ENCODE measurements around the gene HSP90AA1.
A peak's percentile ranks its signal among the peaks of the same experiment; 100 is the strongest.
"Not testable (repeated sequence)": the region's sequence is repeated elsewhere in the genome, so short reads cannot be mapped to it uniquely, and the experiment has no call there.

HSP90AA1 gene

DNA sequence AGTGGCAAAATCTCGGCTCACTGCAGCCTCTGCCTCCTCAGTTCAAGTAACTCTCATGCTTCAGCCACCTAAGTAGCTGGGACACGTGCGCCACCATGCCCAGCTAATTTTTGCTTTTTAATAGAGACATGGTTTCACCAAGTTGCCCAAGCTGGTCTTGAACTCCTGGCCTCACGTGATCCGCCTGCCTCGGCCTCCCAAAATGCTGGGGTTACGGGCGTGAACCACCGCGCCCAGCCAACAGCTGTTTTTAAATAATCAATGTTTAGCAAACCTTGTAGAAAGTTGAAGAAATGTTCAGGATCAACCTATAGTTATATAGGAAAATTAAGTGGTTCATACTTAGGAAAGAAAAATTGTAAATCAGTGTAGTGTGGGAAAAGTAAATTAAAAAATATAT is 6.0 kb upstream of the HSP90AA1 start:
- DNase-seq = no peak

DNA sequence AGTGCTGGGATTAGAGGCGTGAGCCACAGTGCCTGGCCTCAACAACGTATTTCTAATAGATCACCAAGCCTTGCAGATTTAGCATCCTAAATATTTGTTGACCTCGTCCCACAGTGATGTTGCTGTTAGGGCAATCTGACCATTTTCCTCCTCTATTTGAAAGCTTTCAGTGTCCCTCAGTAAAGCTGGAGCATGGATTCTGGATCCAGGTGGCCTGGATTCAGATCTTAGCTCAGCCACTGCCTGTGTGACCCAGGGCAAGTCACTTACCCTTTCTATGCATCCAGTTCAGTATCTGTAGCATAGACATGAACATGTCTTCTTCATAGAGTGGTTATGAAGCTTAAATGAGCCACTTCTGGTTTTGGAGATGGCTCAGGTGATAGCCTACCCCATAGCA is 3.9 kb upstream of the HSP90AA1 start:
- DNase-seq = no peak

DNA sequence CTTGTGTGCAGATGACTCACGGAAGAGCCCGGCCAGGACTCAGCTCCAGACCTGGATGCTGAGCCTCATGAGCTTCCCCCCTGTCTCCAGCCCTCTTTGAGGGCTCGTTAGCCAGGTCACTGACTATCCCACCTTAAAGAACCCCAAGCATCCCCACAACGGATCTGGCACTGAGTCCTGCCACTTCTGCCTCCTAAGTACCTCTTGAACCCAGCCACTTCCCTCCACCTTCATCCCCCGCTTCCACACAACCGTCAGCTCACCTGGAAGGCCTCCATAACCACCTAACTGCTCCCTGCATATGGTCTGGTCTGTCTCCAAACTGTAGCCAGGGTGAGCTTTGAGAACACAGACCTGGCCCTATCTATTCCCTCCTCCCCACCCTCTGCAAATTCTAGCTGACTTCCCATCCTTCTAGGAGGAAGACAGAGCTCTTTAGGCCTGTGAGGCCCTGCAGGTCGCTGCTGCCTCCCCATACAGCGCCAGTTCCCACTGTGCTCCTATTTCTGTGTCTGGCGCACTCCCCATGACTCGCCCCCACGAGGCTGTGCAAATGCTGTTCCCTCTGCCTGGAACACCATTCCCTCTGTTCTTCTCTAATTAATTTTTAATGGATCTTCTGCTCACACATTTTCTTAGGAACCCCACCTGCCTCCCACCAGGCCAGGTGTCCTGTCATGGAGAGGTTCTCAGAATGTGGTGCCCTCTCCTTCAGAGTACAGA is 2.9 kb upstream of the HSP90AA1 start:
- DNase-seq = no peak

DNA sequence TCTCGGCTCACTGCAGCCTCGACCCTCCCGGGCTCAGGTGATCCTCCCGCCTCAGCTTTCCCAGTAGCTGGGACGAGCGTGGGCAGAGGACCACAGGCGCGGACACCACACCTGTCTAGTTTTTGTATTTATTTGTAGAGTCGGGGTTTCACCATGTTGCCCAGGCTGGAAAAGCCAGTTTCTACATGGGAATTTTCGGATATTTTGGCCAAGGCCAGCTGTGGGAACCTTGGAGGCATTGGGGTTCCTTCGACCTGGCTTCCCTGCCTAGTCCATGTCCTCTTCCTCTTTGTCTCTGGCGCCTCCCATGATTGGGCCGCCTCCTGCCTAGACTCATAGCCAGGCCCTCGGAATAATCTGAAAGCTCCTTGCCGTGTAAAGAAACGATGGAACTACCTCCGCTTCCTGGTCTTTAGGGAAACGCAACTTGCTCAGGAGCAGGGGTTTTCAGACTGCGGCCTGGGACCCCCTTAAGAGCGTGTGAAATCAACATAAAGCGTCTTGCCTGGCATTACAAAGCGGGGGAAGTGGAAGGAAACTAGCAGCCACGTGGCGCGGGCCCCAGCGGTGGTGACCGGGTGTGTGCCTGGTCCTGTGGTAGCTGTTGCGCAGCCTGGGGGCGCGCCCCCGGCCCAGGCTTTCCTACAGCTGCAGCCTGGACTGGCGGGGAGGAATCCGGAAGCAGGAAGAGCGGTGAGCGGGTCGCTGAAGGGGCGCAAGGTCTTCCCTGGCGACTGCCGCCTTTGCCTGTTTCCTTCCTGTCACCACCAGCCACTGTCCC is 1.4 kb upstream of the HSP90AA1 start:
- DNase-seq = no peak

DNA sequence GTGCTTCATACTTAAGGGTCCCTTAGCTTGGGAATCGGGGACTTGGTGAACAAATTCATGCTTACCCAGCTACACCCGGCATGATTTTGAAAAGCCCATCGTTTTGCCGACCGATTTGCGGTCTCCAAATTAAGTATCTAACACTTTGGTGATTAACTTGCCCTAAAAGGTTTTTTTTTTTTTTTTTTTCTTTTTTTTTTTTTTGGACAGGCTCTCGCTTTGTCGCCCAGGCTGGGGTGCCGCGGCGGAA is 843 bp upstream of the HSP90AA1 start:
- DNase-seq = no peak

DNA sequence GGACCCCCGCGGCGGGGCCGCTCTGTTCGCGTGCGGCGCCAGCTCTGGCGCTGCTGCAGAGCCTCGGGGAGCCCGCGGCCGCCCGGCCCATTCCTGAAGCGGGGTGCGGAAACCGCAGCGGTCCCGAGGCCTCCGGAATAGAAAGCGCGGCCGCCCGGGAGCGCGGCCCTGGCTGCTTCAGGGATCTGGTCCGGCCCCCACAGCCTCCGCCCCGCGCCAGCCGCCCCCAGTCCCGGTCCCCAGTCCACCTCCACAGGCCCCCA is 204 bp downstream of the HSP90AA1 start:
- DNase-seq = no peak

DNA sequence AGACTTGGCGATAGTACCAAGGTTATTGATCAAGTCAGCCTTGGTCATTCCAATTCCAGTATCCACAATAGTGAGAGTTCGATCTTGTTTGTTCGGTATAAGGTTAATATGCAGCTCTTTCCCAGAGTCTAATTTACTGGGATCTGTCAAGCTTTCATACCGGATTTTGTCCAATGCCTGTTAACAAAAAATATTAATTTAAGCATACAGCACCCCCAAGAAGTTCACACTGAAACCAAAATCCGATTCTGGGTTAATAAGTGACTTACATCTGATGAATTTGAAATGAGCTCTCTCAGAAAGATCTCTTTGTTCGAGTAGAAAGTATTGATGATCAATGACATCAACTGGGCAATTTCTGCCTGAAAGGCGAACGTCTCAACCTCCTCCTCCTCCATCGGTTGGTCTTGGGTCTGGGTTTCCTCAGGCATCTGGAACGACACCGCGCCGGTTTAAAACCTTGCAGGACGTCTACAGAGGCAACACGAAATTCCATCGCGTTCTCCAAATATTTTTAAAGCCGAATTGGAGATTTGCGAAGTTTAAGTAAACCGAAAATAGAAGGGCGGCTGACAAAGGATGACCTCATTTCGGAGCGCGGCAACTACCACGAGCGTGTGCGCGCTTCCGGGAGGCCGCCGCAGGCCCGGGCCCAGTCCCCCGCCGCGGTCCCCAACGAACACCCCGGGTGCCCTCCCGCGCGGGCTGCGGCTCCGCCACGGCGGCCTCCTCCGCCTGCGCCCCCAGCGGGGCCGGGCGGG is 716 bp downstream of the HSP90AA1 start:
- peak; percentile 23 for DNase-seq

DNA sequence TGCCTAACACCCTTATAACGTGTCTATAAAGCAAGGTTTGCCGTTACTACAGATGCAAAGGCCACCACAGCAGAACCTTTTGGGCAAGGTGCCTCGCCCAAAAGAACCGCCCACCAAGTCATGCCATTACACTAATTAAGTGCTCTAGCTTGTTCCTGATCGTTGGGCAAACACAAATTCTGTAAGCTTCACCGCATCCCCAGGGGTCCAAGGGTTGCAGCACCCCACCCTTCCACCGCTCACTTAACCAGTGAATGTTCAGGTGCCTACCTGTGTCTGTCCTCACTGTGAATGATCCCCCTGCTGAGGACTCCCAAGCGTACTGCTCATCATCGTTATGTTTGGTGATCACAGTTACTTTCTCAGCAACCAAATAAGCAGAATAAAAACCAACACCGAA is 1.4 kb downstream of the HSP90AA1 start:
- DNase-seq = no peak

DNA sequence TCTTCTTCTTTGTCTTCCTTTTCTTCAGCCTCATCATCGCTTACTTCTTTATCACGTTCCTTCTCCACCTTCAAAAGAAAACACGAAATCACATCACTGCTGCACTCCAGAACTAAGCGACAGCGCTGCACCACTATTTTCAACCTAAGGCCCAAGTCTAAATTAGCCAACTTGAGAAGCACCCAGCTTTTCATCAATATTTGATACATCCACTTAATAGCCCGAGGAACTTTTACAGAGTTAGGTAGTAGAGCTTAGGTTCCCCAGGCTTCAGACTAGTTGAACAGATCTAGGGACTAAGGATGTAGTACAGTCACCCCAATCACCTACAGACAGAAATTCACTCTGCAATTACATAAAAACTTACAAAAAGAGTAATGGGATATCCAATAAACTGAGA is 1.9 kb downstream of the HSP90AA1 start:
- DNase-seq = no peak

DNA sequence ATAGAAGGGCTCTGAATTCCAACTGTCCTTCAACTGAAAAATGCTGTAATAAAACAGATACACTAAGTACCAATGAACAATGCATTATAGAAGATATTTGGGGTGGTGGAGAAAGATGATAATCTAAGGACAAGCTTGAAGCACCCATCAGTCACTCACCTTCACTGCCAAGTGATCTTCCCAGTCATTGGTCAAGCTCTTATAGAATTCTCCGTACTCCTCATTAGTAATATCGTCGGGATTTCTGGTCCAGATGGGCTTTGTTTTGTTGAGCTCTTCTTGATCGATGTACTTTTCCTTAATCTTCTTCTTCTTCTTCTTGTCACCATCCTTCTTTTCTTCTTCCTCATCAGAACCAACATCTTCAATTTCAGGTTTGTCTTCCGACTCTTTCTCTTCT is 2.3 kb downstream of the HSP90AA1 start:
- not testable (repeated sequence) for DNase-seq

DNA sequence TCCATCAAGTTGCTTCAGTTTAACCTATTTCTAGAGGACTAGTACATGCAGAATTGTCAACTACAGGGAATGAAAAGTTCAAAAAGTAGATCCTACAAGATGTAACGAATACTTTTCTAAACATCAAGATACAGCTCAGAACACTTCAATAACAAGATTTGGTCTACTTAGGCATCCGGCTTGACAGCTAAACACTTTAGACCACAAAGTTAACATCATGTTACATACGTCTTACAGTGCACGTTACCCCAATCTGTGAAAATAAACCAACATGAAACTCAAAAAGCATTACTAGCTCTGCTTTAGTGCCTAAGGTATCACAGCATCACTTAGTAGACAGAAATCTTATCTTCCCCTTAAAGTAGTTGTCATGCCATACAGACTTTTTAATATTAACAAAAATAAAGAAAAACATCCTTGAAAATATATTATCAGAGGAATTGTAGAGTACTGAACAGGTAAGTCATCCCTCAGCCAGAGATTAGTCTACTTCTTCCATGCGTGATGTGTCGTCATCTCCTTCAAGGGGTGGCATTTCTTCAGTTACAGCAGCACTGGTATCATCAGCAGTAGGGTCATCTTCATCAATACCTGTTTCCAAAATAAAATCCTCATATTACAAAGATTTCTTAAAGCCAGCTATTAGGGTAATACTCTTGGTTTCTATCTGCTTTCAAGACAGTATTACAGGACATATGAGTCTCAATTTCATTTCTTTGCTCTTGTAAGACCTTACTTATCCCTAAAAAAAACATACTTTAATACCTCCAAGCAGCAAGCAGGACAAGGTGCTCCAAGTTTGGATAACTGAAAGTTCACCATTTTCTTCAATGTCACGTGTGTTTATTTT is 5.4 kb downstream of the HSP90AA1 start:
- no peak for DNase-seq

DNA sequence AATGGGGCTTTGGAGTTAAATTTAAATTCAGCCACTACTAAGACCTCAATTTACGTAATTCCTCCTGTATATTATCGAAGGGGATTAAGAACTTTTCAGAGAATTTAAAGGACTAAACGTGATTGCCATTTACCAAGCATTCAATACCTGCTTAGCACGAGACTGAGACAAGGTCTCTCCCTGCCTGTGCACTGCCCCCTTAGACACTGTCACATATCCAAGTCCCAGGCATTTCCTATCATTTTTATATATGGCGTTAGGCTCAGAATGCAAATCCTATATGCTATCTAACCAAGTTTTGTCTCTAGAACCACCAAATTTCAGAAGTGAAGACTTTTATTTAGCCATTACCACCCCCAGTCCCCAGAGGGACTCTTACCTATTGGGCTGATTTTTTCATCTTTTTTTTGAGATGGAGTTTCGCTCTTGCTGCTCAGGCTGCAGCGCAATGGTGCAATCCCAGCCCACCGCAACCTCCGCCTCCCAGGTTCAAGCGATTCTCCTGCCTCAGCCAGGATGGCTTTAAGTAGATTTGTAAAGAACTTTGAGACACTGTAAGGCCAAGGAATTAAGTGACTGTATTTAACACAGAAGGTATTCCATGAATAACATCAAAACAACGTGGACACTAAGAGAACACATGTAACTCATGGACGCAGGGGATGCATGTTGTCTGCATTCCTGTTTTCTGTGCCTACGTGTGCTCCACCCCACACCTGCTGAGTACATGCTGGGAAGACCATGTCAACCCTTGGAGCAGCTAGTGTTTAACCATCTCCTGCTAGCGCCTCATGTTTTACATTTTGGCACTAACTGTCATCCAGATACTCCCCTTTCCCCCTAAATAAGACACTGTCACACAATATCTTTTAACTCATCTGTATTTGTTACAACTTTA is 6.4 kb downstream of the HSP90AA1 start:
- DNase-seq = no peak

DNA sequence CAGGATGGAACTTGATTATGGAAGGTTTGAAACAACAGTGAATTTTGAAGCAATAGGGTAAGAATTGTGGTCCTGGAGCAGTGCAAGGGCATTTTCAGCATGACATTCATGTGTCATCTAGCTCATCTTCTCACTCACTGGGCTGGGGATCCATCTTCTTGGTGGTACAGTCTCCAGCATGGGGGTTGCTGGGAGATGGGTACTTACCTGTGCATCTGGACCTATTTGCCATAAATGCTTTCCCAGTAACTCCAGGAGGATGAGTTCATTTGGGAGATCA is 7.2 kb downstream of the HSP90AA1 start:
- no peak for DNase-seq

DNA sequence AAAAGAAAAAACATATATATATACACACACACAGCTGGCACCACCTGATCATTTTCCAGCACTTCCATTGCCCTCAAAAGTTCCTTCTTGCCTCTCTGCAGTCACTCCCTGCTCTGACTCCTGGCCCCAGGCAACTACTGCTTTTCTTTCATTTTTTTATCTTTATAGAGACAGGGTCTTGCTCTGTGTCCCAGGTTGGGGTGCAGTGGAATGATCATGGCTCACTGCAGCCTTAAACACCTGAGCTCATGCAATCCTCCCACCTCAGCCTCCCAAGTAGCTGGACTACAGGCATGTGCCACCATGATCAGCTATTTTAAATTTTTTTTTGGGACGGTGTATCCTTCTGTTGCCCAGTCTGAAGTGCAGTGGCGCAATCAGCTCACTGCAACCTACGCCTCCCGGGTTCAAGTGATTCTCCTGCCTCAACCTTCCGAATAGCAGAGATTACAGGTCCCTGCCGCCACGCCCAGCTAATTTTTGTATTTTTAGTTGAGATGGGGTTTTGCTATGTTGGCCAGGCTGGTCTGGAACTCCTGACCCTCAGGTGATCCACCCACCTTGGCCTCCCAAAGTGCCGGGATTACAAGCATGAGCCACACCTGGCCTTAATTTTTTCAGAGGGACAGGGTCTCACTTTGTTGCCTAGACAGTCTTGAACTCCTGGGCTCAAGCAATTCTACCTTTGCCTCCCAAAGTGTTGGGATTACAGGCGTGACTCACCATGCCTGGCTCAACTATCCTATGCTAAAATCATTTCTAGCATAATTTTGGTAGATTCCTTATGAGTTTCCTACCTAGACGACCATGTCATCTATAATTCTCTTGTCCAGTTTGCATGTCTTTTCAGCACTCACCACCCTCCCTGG is 7.8 kb downstream of the HSP90AA1 start:
- DNase-seq = no peak

DNA sequence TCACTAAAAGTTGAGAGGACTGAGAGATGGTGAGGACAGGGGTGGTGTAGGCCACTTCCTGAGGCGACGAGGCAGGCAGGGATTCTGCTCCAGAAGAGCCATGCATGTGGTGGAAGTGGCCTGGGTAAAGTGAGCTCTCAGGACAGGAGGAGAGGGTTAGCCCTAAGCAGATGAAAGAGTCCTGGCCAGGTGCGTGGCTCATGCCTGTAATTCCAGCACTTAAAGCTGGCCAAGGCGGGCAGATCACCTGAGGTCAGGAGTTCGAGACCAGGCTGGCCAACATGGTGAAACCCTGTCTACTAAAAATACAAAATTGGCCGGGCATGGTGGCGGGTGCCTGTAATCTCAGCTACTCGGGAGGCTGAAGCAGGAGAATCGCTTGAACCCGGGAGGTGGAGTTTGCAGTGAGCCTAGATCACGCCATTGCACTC is 8.5 kb downstream of the HSP90AA1 start:
- not testable (repeated sequence) for DNase-seq

DNA sequence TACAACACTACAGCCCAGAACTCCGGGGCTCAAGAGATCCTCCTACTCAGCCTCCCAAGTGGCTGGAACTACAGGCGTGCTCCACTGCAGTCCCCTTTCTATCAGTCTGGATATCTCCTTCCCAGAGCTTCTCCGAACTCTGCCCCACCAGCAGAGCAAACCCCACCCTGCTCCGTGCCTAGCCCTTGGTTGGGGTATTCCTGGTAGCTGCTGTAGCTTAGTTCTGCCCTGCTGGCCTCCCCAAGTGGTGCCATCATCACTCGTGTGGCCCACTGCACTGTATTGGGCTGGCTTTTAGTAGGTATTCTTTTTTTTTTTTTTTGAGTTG is 9.5 kb downstream of the HSP90AA1 start:
- DNase-seq = no peak

DNA sequence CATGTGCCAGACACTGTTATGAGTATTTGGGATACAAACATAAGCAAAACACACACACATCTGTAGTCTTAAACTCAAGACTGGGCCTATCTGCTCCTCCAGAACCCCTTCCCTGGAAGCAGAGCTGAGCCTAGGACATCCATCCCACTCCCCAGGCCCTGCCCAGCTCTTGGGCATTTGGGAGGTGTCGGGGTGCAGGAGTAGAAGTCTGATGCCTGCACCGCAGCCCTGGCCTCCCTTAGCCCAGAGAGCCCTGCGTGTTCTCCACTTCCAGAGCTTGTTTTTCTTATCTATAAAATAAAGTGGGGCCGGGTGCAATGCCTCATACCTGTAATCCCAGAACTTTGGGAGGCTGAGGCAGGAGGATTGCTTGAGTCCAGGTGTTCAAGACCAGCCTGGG is 11.7 kb downstream of the HSP90AA1 start:
- no peak for DNase-seq

DNA sequence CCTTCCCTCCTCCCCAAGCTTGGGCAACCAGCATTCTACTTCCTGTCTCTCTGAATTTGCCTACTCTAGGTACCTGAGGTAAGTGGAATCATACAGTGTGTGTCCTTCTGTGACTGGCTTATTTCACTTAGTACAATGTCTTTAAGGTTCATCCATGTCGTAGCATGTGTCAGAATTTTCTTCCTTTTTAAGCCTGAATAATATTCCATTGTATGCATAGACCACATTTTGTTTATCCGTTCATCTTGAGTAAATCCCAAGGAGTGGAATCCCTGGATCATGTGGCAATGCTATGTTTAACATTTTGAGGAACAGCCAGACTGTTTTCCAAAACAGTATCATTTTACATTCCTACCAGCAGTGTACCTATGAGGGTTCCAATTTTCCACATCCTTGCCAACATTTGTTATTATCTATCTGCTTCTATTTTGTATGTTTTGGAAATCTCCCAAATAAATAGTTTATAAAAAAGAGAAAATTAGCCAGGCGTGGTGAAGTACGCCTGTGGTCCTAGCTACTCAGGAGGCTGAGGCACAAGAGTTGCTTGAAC is 12.4 kb downstream of the HSP90AA1 start:
- no peak for DNase-seq

DNA sequence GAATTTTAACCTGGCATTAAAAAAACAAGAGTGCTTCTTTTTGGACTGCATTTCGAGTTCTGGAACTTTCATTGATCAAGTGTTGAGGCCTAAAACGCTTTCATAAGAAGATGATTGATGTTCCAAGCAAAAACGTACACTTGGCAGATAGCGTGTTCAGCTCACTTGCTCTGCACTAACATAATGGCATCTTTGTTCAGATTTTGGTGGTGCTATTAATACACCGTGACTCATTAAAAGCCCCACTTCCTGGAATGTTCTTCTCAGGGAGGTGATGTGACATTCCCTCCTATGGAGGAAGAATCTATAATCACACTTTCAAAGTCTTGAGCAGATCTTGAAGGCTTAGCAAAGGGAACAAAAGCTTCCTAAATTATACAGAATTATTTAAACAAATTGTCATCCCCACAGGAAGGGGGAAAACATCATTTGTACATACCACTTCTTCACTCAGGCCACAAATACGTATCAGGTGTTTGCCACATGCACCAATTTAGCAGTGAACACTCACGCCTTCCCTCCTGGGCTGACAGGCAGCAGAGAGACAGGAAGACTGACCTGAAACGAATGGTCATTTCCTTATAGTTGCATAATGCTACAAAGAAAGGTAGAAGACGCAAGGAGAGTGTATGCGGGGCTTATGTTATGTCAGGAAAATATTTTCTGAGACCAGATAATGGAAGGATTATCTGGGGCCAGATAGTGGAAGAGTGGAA is 15.4 kb downstream of the HSP90AA1 start:
- no peak for DNase-seq

DNA sequence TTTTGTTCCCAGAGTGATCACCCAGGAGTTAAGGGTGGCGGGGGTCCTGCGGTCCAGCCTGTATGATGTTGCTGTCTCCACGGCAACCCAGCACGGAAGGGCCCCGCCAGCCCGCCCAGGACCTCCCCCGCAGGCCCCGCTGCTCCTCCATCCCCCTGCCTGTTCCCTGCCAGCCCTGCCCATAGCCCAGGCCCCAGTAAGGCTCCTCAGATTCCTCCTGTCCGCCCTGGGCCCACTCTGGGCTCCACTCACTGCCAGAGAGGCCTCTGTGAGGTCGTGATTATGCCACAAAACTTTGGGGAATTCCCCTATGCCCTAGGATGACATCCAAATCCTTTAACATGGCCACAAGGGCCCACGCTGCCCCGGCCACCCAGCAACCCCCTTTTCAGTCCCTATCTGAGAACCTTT is 20.8 kb downstream of the HSP90AA1 start:
- DNase-seq = no peak

DNA sequence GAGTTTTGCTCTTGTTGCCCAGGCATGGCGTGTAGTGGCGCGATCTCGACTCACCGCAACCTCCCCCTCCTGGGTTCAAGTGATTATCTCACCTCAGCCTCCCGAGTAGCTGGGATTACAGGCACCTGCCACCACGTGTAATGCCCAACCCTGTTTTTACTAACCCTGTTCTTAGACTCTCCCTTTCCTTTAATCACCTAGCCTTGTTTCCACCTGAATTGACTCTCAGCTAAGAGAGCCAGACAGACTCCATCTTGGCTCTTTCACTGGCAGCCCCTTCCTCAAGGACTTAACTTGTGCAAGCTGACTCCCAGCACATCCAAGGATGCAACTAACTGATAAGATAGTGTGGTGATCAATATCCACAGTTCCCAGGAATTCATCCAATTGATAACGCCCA is 22.3 kb downstream of the HSP90AA1 start:
- DNase-seq = not testable (repeated sequence)

Data from NCI-H2227 treated with DMSO at 0.1 percent for 48 hours (cell line).